BJ (cell line): ENCODE data around the gene BLCAP. TPM values are rescaled to one million over a fixed set of nuclear protein-coding genes. Genes with fewer than 3 reads are reported as not detected.
"Not testable (repeated sequence)": the region's sequence is repeated elsewhere in the genome, so short reads cannot be mapped to it uniquely, and the experiment has no call there.

ENCODE experiments used
- CTCF ChIA-PET: fragments of 350-600 bp; formaldehyde crosslinking; extraction: SDS; loops from one replicate; lab custom pipeline; 2021; ENCODE audit warnings: antibody characterized with exemption, inconsistent platforms; lab: Yijun Ruan, JAX
- POLR2A ChIA-PET: fragments of 300-600 bp; sonication (Branson Sonifier 250); formaldehyde crosslinking; extraction: SDS; loops from one replicate; lab custom pipeline; 2021; ENCODE audit warnings: antibody characterized with exemption; lab: Charles Lee
- DNase-seq: peaks from one replicate; pipeline ENCODE4 v3.0.0-alpha.2; 2011; ENCODE audit warnings: low read depth
- H3K27me3 ChIP-seq: 2 replicates; pipeline ENCODE4 v1.6.0; 2011; ENCODE audit warnings: low read length; ENCODE audit not compliant: control insufficient read depth, insufficient read depth
- H3K36me3 ChIP-seq: 2 replicates; pipeline ENCODE4 v1.5.1; 2011; ENCODE audit warnings: low read length; ENCODE audit not compliant: control insufficient read depth, insufficient read depth
- H3K4me3 ChIP-seq: 2 replicates; pipeline ENCODE4 v1.5.1; 2011; ENCODE audit warnings: low read depth, mild to moderate bottlenecking, control low read depth, low read length
- CTCF ChIP-seq: IDR thresholded peaks from 2 replicates; pipeline ENCODE4 v1.5.1; 2011; ENCODE audit warnings: low read depth, mild to moderate bottlenecking, control low read depth, inconsistent platforms, low read length, moderate library complexity; ENCODE audit not compliant: insufficient read depth
- polyA plus RNA-seq: library from polyadenylated mRNA; depleted of rRNA; stranded (reverse); fragments of >200 nt; gene quantifications from 2 replicates; pipeline ENCODE4 v1.2.3, GENCODE V29; 2011

The BLCAP gene
- polyA plus RNA-seq, 1 experiment, result 98.7 TPM

- no peak for TF ChIP-seq CTCF
- Histone ChIP-seq H3K27me3 (peaks cover 8% of the 10 kb centered on the region), H3K36me3 (no peaks in the 10 kb centered on the region), H3K4me3 (no peak overlapping the region)
- CTCF ChIA-PET, result interaction anchor here (3.8 kb wide), 1 partner anchor 8 kb away, joined by 26 read pairs; no protein-coding TSS in a partner anchor
- POLR2A ChIA-PET, result no interaction called here
- DNase-seq, result no peak
Observed at GRCh38 chr20:37556538-37556937, 28.9 kb upstream of the BLCAP start.

GRCh38 chr20:37554721-37555298, 27.1 kb upstream of the BLCAP start:
- H3K4me3 ChIP-seq, H3K36me3 ChIP-seq, DNase-seq, H3K27me3 ChIP-seq, POLR2A ChIA-PET: not testable (repeated sequence)
- CTCF ChIA-PET, result interaction anchor here (0.8 to 3.8 kb wide), 6 partner anchors 9 to 667 kb away, joined by 3 to 26 read pairs (median 4); no protein-coding TSS in a partner anchor

- DNase-seq, result no peak
- POLR2A ChIA-PET, result no interaction called here
- CTCF ChIA-PET, result interaction anchor here (1.0 kb wide), 1 partner anchor 19 kb away, joined by 3 read pairs; no protein-coding TSS in a partner anchor
- Histone ChIP-seq H3K4me3 (no peak overlapping the region), H3K27me3 (peaks cover 5% of the 10 kb centered on the region), H3K36me3 (no peaks in the 10 kb centered on the region)
- no peak for TF ChIP-seq CTCF
Observed at GRCh38 chr20:37552415-37552814, 24.7 kb upstream of the BLCAP start.

DNA sequence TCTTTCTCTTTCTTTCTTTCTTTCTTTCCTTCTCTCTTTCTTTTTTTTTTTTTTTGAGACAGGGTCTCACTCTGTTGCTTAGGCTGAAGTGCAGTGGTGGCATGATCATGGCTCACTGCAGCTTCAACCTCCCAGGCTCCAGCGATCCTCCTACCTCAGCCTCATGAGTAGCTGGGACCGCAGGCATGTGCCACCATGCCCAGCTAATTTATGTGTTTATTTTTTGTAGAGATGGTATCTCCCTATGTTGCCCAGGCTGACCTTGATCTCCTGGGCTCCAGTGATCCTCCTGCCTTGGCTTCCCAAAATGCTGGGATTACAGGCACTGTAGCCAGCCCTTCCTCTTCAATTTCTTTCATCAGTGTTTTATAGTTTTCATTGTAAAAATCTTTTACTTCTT, 24.0 kb upstream of the BLCAP start:
- H3K4me3 ChIP-seq, H3K36me3 ChIP-seq, DNase-seq, POLR2A ChIA-PET, H3K27me3 ChIP-seq: not testable (repeated sequence)
- CTCF ChIA-PET, result interaction anchor here (0.5 to 1.2 kb wide), 3 partner anchors 13 to 360 kb away, joined by 3 to 4 read pairs (median 3); no protein-coding TSS in a partner anchor

- H3K36me3 ChIP-seq, H3K4me3 ChIP-seq, H3K27me3 ChIP-seq, DNase-seq, POLR2A ChIA-PET: not testable (repeated sequence)
- CTCF ChIA-PET, result interaction anchor here (0.6 kb wide), 1 partner anchor 563 kb away, joined by 3 read pairs; no protein-coding TSS in a partner anchor
Observed at GRCh38 chr20:37550101-37550920, 22.6 kb upstream of the BLCAP start.

GRCh38 chr20:37547912-37548311, 20.2 kb upstream of the BLCAP start:
- no peak for DNase-seq
- TF ChIP-seq CTCF, result no peak
- Histone ChIP-seq H3K4me3 (no peak overlapping the region), H3K27me3 (no peaks in the 10 kb centered on the region; the same call in 1 of the 2 replicates), H3K36me3 (no peaks in the 10 kb centered on the region)
- ChIA-PET POLR2A (no interaction called here), CTCF (interaction anchor here (0.6 to 1.5 kb wide), 2 partner anchors 17 to 24 kb away, joined by 3 to 4 read pairs; no protein-coding TSS in a partner anchor)
